ENCODE data around the gene CHST1. TPM values are rescaled to one million over a fixed set of nuclear protein-coding genes. Genes with fewer than 3 reads are reported as not detected.

The CHST1 gene
- total and polyA plus RNA-seq, 2 donors (not counting 3 experiments of a cell fraction or from before 2014, with no cell fraction given) = 12.6 to 40.5 TPM

GRCh38 chr11:45685964-45686537 is 20.6 kb upstream of the CHST1 start:
- Histone ChIP-seq H3K27ac (ENCODE audit: insufficient read depth, low read depth, low read length) (no peak overlapping the region), H3K36me3 (ENCODE audit: control insufficient read depth in 2 of 2, extremely low read depth in 1 of 2, insufficient read depth in 2 of 2, low read length in 2 of 2) (no peaks in the 10 kb centered on the region), H3K4me2 (ENCODE audit: insufficient read depth, low read length) (no peak overlapping the region), H3K27me3 (ENCODE audit: control insufficient read depth in 2 of 2, insufficient read depth in 2 of 2, low read length in 2 of 2) (peaks cover 9 to 21% of the 10 kb centered on the region in 2 experiments), H3K9me1 (replicated peaks; ENCODE audit: control insufficient read depth, extremely low read depth, insufficient read depth, low read length) (no peaks in the 10 kb centered on the region), H3K9me3 (replicated peaks; ENCODE audit: control insufficient read depth, insufficient read depth, low read length) (no peaks in the 10 kb centered on the region), H2AFZ (ENCODE audit: low read depth, low read length) (no peak overlapping the region), H3K79me2 (ENCODE audit: control insufficient read depth, insufficient read depth, low read length) (no peaks in the 10 kb centered on the region), H3K4me3 (replicated peaks in 1 of 3; ENCODE audit: insufficient read depth in 1 of 3, low read depth in 1 of 3, low read length in 3 of 3) (no peak overlapping the region), H3K9ac (replicated peaks; ENCODE audit: extremely low read depth, insufficient read depth, low read length) (no peak overlapping the region), H4K20me1 (replicated peaks; ENCODE audit: control insufficient read depth, extremely low read depth, insufficient read depth, low read length) (no peaks in the 10 kb centered on the region), H3K4me1 (ENCODE audit: control insufficient read depth, extremely low read depth, insufficient read depth, low read length) (no peaks in the 10 kb centered on the region)
- dilution Hi-C loops (cut with MboI; ENCODE audit: extremely low pct_ligation_motif_present, low sequenced_read_pairs) (no loop called here), intact Hi-C loops (cut with micrococcal nuclease) (no loop called here)
- TF ChIP-seq FOS (IDR thresholded peaks at IDR 0.05; ENCODE audit: borderline replicate concordance, insufficient read depth, low read length) (no peak), POLR2AphosphoS5 (IDR thresholded peaks at IDR 0.05; ENCODE audit: insufficient read depth, low read depth, low read length) (no peak), MYC (IDR thresholded peaks at IDR 0.05; ENCODE audit: low read depth, low read length) (no peak), MAX (IDR thresholded peaks at IDR 0.05; ENCODE audit: insufficient read depth, insufficient read length) (no peak), JUN (IDR thresholded peaks at IDR 0.05; ENCODE audit: borderline replicate concordance, insufficient read depth, insufficient read length, low read depth) (no peak), CTCF (IDR thresholded peaks at IDR 0.05; ENCODE audit: extremely low read depth in 1 of 2, insufficient read depth in 1 of 2, low read depth in 1 of 2, low read length in 2 of 2) (no peak), GATA2 (IDR thresholded peaks at IDR 0.05; ENCODE audit: insufficient read depth, insufficient read length, low read depth, low read length) (no peak), EZH2 (IDR thresholded peaks at IDR 0.05; ENCODE audit: borderline replicate concordance, low read depth, low read length, severe bottlenecking) (no peak), POLR2A (IDR thresholded peaks at IDR 0.05; ENCODE audit: low read depth, low read length) (no peak)
- ChIA-PET CTCF (interaction anchor here (1.5 kb wide), 1 partner anchor 31 kb away, joined by 4 read pairs; no protein-coding TSS in a partner anchor), POLR2A (no interaction called here)
- no TSS peak for BruUV-seq (replicated peaks)
- FAIRE-seq = no peak
- DNase-seq (ENCODE audit: low read depth, low spot score) = no peak

Data from endothelial cell of umbilical vein (primary cell).